Activated CD8-positive, alpha-beta memory T cell treated with anti-CD3 and anti-CD28 coated beads, Interleukin-2, amount 10 ng/mL, durations not matched to agents 7 days and 5 days (primary cell): Measurements from ENCODE around the gene MTTP. TPM values are rescaled to one million over a fixed set of nuclear protein-coding genes. Genes with fewer than 3 reads are reported as not detected.

ENCODE experiments used
- ATAC-seq: fragments of 150-1000 bp; cut with Tn5 transposase; one replicate; pipeline ENCODE4 v1.10.0; 2021; ENCODE audit warnings: moderate library complexity
- CTCF ChIA-PET: fragments of 350-600 bp; sonication (Branson Sonifier 250); formaldehyde crosslinking; loops from one replicate; lab custom pipeline; 2021; ENCODE audit warnings: antibody characterized with exemption; lab: Charles Lee
- DNase-seq: peaks from one replicate; pipeline ENCODE4 v3.0.0-alpha.2; 2020
- H3K27ac Mint-ChIP-seq: one replicate; pipeline ENCODE4 v1.8.0; 2021; ENCODE audit warnings: mild to moderate bottlenecking, mixed read lengths
- H3K27me3 Mint-ChIP-seq: one replicate; pipeline ENCODE4 v1.8.0; 2021; ENCODE audit warnings: mixed read lengths
- H3K36me3 Mint-ChIP-seq: one replicate; pipeline ENCODE4 v1.8.0; 2021; ENCODE audit warnings: mild to moderate bottlenecking, mixed read lengths
- H3K4me1 Mint-ChIP-seq: one replicate; pipeline ENCODE4 v1.8.0; 2021; ENCODE audit warnings: mixed read lengths
- H3K4me3 Mint-ChIP-seq: one replicate; pipeline ENCODE4 v1.8.0; 2021; ENCODE audit warnings: mild to moderate bottlenecking, moderate library complexity, mixed read lengths
- H3K9me3 Mint-ChIP-seq: one replicate; pipeline ENCODE4 v1.8.0; 2022; ENCODE audit warnings: low read depth, mixed read lengths
- total RNA-seq, 2 experiments: library from RNA; stranded (reverse); gene quantifications; one replicate each; pipeline ENCODE4 v1.2.3, GENCODE V29; 2021

MTTP gene
- total RNA-seq, 2 experiments from 2014 or later, result 0.61 TPM; not detected in 1

DNA sequence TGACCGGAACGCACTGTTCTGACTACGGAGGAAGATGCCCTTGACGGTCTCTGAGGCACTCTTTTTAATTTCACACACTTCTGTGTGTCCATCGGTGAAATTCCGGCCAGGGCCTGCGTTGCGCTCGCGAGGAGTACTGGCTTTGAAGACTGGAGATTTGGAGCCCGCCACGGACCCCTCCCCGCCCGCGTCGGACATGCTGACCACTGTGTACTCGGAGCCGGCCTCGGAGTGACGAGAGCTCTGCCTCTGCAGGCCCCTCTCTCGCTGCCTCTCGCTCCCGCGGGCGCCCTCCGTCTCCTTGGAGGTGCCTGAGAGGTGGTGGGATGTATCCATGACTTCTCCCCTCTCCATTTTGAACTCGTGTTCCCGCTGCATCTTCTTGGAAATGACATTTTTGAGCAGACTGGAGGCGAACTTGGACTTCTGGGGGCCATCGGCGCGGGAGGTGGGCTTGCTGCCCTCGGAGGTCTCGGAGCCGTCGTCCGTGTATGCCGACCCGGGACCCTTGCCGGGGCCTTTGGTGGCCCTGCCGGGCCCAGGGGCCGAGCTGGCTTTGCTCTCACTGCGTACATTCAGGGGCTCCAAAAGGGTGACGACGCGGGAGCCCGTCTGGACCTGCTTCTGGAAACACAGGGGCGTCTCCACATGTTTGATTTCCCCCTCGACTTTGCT, 77.3 kb downstream of the MTTP start:
- ATAC-seq (no peak), DNase-seq (no peak)
- H3K27me3 Mint-ChIP-seq, result peaks cover 4% of the 10 kb centered on the region
- CTCF ChIA-PET, result no interaction called here
- no peak overlapping the region for H3K4me3 Mint-ChIP-seq
- H3K27ac Mint-ChIP-seq, result no peak overlapping the region
- H3K4me1 Mint-ChIP-seq, result no peaks in the 10 kb centered on the region
- H3K36me3 Mint-ChIP-seq, result no peaks in the 10 kb centered on the region
- no peaks in the 10 kb centered on the region for H3K9me3 Mint-ChIP-seq

GRCh38 chr4:99652596-99653436, 78.2 kb downstream of the MTTP start:
- Mint-ChIP-seq H3K9me3 (no peaks in the 10 kb centered on the region), H3K36me3 (no peaks in the 10 kb centered on the region), H3K4me1 (no peaks in the 10 kb centered on the region), H3K27ac (no peak overlapping the region), H3K27me3 (peaks cover 9% of the 10 kb centered on the region), H3K4me3 (no peak overlapping the region)
- no peak for DNase-seq
- no peak for ATAC-seq
- CTCF ChIA-PET, result no interaction called here

DNA sequence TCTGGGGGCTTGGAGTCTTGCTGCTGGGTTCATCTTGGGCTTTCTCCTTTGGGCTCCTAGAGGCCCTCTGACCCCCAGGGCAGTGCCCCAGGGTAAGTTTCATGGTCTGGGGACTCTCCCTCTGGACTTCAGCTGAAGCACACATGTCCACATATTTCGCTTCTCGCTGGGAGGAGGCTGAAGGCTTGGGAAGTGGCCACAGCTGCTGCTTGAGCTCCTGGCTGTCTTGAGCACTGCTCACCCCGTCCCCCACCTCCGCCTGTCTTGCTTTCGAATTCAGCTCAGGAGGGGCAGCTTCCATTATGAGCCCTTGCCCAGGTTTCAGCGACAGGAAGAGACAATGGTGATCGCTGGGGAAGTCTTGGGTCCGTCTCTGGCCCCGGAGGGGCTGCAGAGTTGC, 79.3 kb downstream of the MTTP start:
- no peaks in the 10 kb centered on the region for H3K9me3 Mint-ChIP-seq
- CTCF ChIA-PET, result no interaction called here
- no peaks in the 10 kb centered on the region for H3K36me3 Mint-ChIP-seq
- ATAC-seq (no peak), DNase-seq (no peak)
- H3K4me3 Mint-ChIP-seq, result no peak overlapping the region
- no peaks in the 10 kb centered on the region for H3K4me1 Mint-ChIP-seq
- peaks cover 9% of the 10 kb centered on the region for H3K27me3 Mint-ChIP-seq
- no peak overlapping the region for H3K27ac Mint-ChIP-seq

DNA sequence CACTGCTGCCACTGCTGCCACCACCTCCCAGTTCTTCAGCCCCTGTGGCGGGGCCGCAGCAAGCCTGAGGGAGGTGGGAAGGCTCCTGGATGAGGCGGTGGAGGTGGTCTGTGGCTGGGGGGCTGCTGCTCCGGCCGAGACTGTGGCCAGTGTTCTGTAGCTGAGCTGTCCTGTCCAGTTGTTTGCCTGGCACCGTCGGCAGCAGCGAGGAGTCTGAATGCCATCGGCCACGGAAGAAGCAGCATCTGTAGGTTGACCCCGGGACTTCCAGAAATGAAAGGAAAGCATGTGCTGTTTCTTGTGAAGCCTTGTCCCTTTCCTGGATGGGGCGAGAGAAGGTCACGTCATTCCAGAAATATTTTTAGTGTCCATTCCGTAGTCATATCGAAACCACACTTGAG, 79.7 kb downstream of the MTTP start:
- peaks cover 9% of the 10 kb centered on the region for H3K27me3 Mint-ChIP-seq
- CTCF ChIA-PET, result no interaction called here
- no peak for DNase-seq
- H3K36me3 Mint-ChIP-seq, result no peaks in the 10 kb centered on the region
- ATAC-seq, result no peak
- no peak overlapping the region for H3K4me3 Mint-ChIP-seq
- no peaks in the 10 kb centered on the region for H3K9me3 Mint-ChIP-seq
- H3K27ac Mint-ChIP-seq, result no peak overlapping the region
- H3K4me1 Mint-ChIP-seq, result no peaks in the 10 kb centered on the region

GRCh38 chr4:99655308-99656081, 80.9 kb downstream of the MTTP start:
- Mint-ChIP-seq H3K4me3 (no peak overlapping the region), H3K9me3 (no peaks in the 10 kb centered on the region), H3K36me3 (no peaks in the 10 kb centered on the region), H3K4me1 (no peaks in the 10 kb centered on the region), H3K27me3 (peaks cover 9% of the 10 kb centered on the region), H3K27ac (no peak overlapping the region)
- ATAC-seq (no peak), DNase-seq (no peak)
- CTCF ChIA-PET, result no interaction called here

- DNase-seq, result no peak
- Mint-ChIP-seq H3K27ac (no peak within 1 kb of the TSS), H3K36me3 (no peaks in the 10 kb centered on the region), H3K9me3 (no peaks in the 10 kb centered on the region), H3K4me3 (no peak within 1 kb of the TSS), H3K4me1 (no peaks in the 10 kb centered on the region), H3K27me3 (peaks cover 16% of the 10 kb centered on the region)
- CTCF ChIA-PET, result no interaction called here
- ATAC-seq, result no peak
These were observed 83.2 kb downstream of the MTTP start, which contains the start of gene C4orf54 for GRCh38 chr4:99657798-99658197. Gene C4orf54, minus strand, starts transcription at chr4:99657828. Its CDS starts 3,180 bp downstream, at chr4:99654648.

- ATAC-seq (no peak), DNase-seq (no peak)
- Mint-ChIP-seq H3K4me3 (no peak overlapping the region), H3K9me3 (no peaks in the 10 kb centered on the region), H3K27ac (no peak overlapping the region), H3K27me3 (peaks cover 20% of the 10 kb centered on the region), H3K4me1 (no peaks in the 10 kb centered on the region), H3K36me3 (no peaks in the 10 kb centered on the region)
- CTCF ChIA-PET, result interaction anchor here (0.7 kb wide), 1 partner anchor 153 kb away, joined by 3 read pairs; no protein-coding TSS in a partner anchor
These were observed 84.0 kb downstream of the MTTP start for GRCh38 chr4:99658666-99659065.

- CTCF ChIA-PET, result no interaction called here
- H3K36me3 Mint-ChIP-seq, result no peaks in the 10 kb centered on the region
These were observed 87.3 kb downstream of the MTTP start for GRCh38 chr4:99661907-99662306.

DNA sequence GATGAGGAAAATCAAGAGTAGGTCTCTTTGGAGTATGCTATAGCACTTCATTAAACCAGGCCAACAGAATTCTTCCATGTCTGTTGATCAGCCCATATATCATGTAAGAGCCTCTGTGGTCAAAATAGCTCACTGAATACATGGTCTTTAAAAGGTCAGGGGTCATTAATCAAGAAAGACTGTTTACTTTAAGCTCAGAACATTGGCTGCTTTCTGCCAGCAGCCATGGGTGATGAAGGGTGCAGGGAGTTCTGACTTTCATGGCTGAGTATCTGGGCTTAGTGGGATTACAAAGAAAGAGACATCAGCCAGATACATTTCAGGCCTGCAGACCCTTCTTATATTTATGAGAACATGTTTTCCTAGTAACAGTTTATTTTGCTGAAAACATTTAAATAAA, 90.1 kb downstream of the MTTP start:
- CTCF ChIA-PET, result no interaction called here
- ATAC-seq (no peak), DNase-seq (no peak)
- Mint-ChIP-seq H3K4me1 (no peaks in the 10 kb centered on the region), H3K27ac (no peak overlapping the region), H3K4me3 (no peak overlapping the region), H3K27me3 (peaks cover 14% of the 10 kb centered on the region), H3K9me3 (no peaks in the 10 kb centered on the region), H3K36me3 (no peaks in the 10 kb centered on the region)

More at GRCh38 chr4:99661907-99662306, 87.3 kb downstream of the MTTP start:
- Mint-ChIP-seq H3K27ac (no peak overlapping the region), H3K9me3 (no peaks in the 10 kb centered on the region), H3K4me1 (no peaks in the 10 kb centered on the region), H3K4me3 (no peak overlapping the region), H3K27me3 (peaks cover 19% of the 10 kb centered on the region)
- DNase-seq (no peak), ATAC-seq (no peak)

DNA sequence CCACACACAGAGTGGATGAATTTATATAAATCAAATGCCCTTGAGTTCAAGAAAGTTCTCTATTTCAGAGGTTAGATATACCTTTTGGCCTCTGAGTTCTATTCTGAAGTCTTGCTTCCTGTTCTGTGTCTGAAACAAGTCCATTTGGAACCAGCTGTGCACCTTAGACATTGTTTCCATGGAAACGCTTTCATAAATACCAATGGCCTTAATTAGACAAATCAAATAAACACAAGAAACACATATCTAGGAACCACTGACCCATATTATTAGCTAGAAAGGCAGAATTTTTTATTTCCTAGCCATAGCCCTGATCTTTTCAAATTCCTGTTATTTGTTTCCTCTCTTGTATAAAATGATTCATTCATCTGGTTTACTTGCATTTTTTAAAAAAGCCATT, 91.4 kb downstream of the MTTP start:
- peaks cover 16% of the 10 kb centered on the region for H3K27me3 Mint-ChIP-seq
- CTCF ChIA-PET, result no interaction called here
- DNase-seq, result no peak
- no peaks in the 10 kb centered on the region for H3K9me3 Mint-ChIP-seq
- no peaks in the 10 kb centered on the region for H3K36me3 Mint-ChIP-seq
- no peak for ATAC-seq
- H3K4me3 Mint-ChIP-seq, result no peak overlapping the region
- no peak overlapping the region for H3K27ac Mint-ChIP-seq
- no peaks in the 10 kb centered on the region for H3K4me1 Mint-ChIP-seq

DNA sequence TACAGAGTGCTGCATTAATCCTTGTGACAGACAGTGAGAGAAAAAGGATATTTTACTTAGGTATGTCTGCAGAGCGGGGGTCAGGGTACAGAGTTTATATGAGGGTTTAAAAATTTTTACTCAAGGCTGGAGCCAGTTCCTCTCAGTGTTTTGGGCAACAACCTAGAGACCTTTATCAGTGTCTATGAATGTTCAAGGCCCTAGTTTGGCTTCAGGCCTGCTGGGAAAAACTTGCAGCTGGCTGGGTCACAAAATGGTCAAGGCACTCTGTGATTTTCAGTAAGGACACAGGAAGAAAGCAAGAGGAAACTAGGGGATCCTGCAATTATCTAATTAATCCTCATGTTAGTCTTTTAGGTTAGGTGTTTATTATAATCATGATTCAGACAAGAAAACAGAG, 93.8 kb downstream of the MTTP start:
- CTCF ChIA-PET, result no interaction called here
- no peak overlapping the region for H3K27ac Mint-ChIP-seq
- H3K4me3 Mint-ChIP-seq, result no peak overlapping the region
- H3K4me1 Mint-ChIP-seq, result no peaks in the 10 kb centered on the region
- H3K9me3 Mint-ChIP-seq, result peaks cover 8% of the 10 kb centered on the region
- H3K27me3 Mint-ChIP-seq, result peaks cover 8% of the 10 kb centered on the region
- no peaks in the 10 kb centered on the region for H3K36me3 Mint-ChIP-seq
- DNase-seq (no peak), ATAC-seq (no peak)

DNA sequence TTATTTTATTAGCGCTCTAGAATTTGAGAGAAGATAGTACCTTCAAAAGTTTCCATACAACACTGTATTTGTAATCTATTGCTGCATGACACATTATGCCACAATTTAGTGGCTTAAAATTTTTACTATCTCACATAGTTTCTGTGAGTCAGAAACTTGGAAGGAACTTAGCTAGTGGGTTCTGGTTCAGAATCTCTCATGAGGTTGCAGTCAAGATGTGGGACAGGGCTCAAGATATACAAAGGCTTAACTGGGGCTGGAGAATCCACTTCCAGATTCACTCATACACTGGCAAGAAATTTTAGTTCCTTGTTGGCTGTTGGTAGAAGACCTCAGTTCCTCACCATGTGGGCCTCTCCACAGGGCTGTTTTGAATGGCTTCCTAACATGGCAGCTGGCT, 94.5 kb downstream of the MTTP start:
- no peak overlapping the region for H3K27ac Mint-ChIP-seq
- CTCF ChIA-PET, result no interaction called here
- ATAC-seq (no peak), DNase-seq (no peak)
- H3K4me1 Mint-ChIP-seq, result no peaks in the 10 kb centered on the region
- no peaks in the 10 kb centered on the region for H3K36me3 Mint-ChIP-seq
- peaks cover 8% of the 10 kb centered on the region for H3K9me3 Mint-ChIP-seq
- H3K27me3 Mint-ChIP-seq, result peaks cover 7% of the 10 kb centered on the region
- no peak overlapping the region for H3K4me3 Mint-ChIP-seq

- DNase-seq (no peak), ATAC-seq (no peak)
- H3K27ac Mint-ChIP-seq, result no peak overlapping the region
- CTCF ChIA-PET, result no interaction called here
- peaks cover 13% of the 10 kb centered on the region for H3K27me3 Mint-ChIP-seq
- H3K4me1 Mint-ChIP-seq, result no peaks in the 10 kb centered on the region
- no peak overlapping the region for H3K4me3 Mint-ChIP-seq
- H3K9me3 Mint-ChIP-seq, result peaks cover 8% of the 10 kb centered on the region
- H3K36me3 Mint-ChIP-seq, result no peaks in the 10 kb centered on the region
These were observed 95.9 kb downstream of the MTTP start for GRCh38 chr4:99670409-99671073.
